H1 (cell line): Measurements from ENCODE around the gene MRFAP1L1. TPM values are rescaled to one million over a fixed set of nuclear protein-coding genes. Genes with fewer than 3 reads are reported as not detected.

Experiments
- CTCF ChIA-PET: fragments of 300-600 bp; sonication (Branson Sonifier 250); formaldehyde crosslinking; loops from one replicate; lab custom pipeline; 2021; ENCODE audit not compliant: partially characterized antibody; lab: Charles Lee
- POLR2A ChIA-PET: fragments of 300-600 bp; sonication (Branson Sonifier 250); formaldehyde crosslinking; loops from one replicate; lab custom pipeline; 2021; ENCODE audit warnings: inconsistent platforms; ENCODE audit not compliant: partially characterized antibody; lab: Charles Lee
- DNase-seq, 2 experiments: peaks; one replicate each; pipeline versions ENCODE4 v3.0.0 to v3.0.0-alpha.2; 2010 to 2022; ENCODE audit warnings: low spot score in 2 of 2, low read depth in 1 of 2, mixed read lengths in 1 of 2
- FAIRE-seq: peaks from 2 replicates; lab custom pipeline; 2011; peaks lifted over from hg19 to GRCh38; lab: Jason Lieb, UNC
- H2AFZ ChIP-seq: 2 replicates; pipeline ENCODE4 v1.8.1; 2012; ENCODE audit warnings: low read length, inconsistent platforms
- H2AK5ac ChIP-seq: 2 replicates; pipeline ENCODE4 v1.6.1; 2013; ENCODE audit warnings: low read depth, low read length
- H2BK120ac ChIP-seq: replicated peaks from 2 replicates; pipeline ENCODE3; 2013; ENCODE audit warnings: low read depth, low read length, inconsistent platforms
- H2BK12ac ChIP-seq: 2 replicates; pipeline ENCODE4 v1.6.1; 2013; ENCODE audit warnings: low read depth, low read length
- H2BK15ac ChIP-seq: 2 replicates; pipeline ENCODE4 v1.6.1; 2013; ENCODE audit warnings: low read length
- H2BK20ac ChIP-seq: 2 replicates; pipeline ENCODE4 v1.6.1; 2013; ENCODE audit warnings: low read length
- H2BK5ac ChIP-seq: 2 replicates; pipeline ENCODE4 v1.6.1; 2013; ENCODE audit warnings: low read depth, low read length
- H3K14ac ChIP-seq: 2 replicates; pipeline ENCODE4 v1.6.1; 2013; ENCODE audit warnings: inconsistent platforms; ENCODE audit not compliant: insufficient read length
- H3K18ac ChIP-seq: 2 replicates; pipeline ENCODE4 v1.6.1; 2013; ENCODE audit warnings: low read length; ENCODE audit errors: extremely low read depth
- H3K23ac ChIP-seq: 2 replicates; pipeline ENCODE4 v1.6.1; 2013; ENCODE audit warnings: inconsistent platforms; ENCODE audit not compliant: insufficient read length
- H3K23me2 ChIP-seq: 2 replicates; pipeline ENCODE4 v1.6.1; 2013; ENCODE audit warnings: low read depth, low read length
- H3K27ac ChIP-seq: 2 replicates; pipeline ENCODE4 v1.6.1; 2011; ENCODE audit warnings: low read depth, low read length, inconsistent platforms
- H3K27me3 ChIP-seq, 4 experiments: replicated peaks in 1 of 4; 1 replicate in 1 of 4; 2 replicates in 3 of 4; pipeline versions ENCODE4 v1.6.1 to v1.8.1; 2011 to 2013; ENCODE audit warnings: low read length in 3 of 4, mild to moderate bottlenecking in 3 of 4, inconsistent platforms in 2 of 4, mixed read lengths in 2 of 4, moderate library complexity in 1 of 4; ENCODE audit not compliant: control insufficient read depth in 3 of 4, insufficient read depth in 3 of 4; ENCODE audit errors: extremely low read depth in 1 of 4
- H3K36me3 ChIP-seq, 4 experiments: 2 replicates each; pipeline versions ENCODE4 v1.6.1 to v1.8.1; 2011 to 2013; ENCODE audit warnings: mild to moderate bottlenecking in 4 of 4, low read length in 3 of 4, moderate library complexity in 2 of 4, control low read depth in 1 of 4, inconsistent platforms in 1 of 4; ENCODE audit not compliant: insufficient read depth in 4 of 4, control insufficient read depth in 2 of 4
- H3K4ac ChIP-seq: replicated peaks from 2 replicates; pipeline ENCODE3; 2013; ENCODE audit warnings: low read length, low read depth, mixed read lengths, inconsistent platforms; ENCODE audit not compliant: insufficient read length
- H3K4me1 ChIP-seq, 4 experiments: replicated peaks in 1 of 4; 1 replicate in 1 of 4; 2 replicates in 3 of 4; pipeline versions ENCODE4 v1.6.1 to v1.8.1; 2011 to 2013; ENCODE audit warnings: low read length in 3 of 4, inconsistent platforms in 2 of 4, mixed read lengths in 1 of 4; ENCODE audit not compliant: insufficient read depth in 4 of 4, control insufficient read depth in 3 of 4
- H3K4me2 ChIP-seq, 2 experiments: 2 replicates each; pipeline versions ENCODE4 v1.6.1 to v1.8.1; 2011 to 2013; ENCODE audit warnings: low read depth in 2 of 2, low read length in 2 of 2, control low read depth in 1 of 2, inconsistent platforms in 1 of 2, mild to moderate bottlenecking in 1 of 2; ENCODE audit not compliant: insufficient read depth in 1 of 2
- H3K4me3 ChIP-seq, 4 experiments: fragments of 200-600, 300-600 bp in 1 of 4; sonication (generic), shearing (Covaris generic), sonication (Bioruptor Twin) in 1 of 4; 2 replicates each; pipeline versions ENCODE4 v1.5.1 to v1.8.1; 2011 to 2016; ENCODE audit warnings: low read length in 4 of 4, low read depth in 3 of 4, control low read depth in 2 of 4, inconsistent platforms in 2 of 4, mild to moderate bottlenecking in 2 of 4, mixed read lengths in 1 of 4, moderate library complexity in 1 of 4; ENCODE audit not compliant: insufficient read depth in 2 of 4; ENCODE audit errors: extremely low read depth in 1 of 4
- H3K56ac ChIP-seq: replicated peaks from 2 replicates; pipeline ENCODE3; 2013; ENCODE audit warnings: low read depth, mild to moderate bottlenecking, mixed read lengths, low read length, inconsistent platforms; ENCODE audit not compliant: insufficient read length
- H3K79me1 ChIP-seq: 2 replicates; pipeline ENCODE4 v1.6.1; 2013; ENCODE audit warnings: low read depth, low read length, control low read depth
- H3K79me2 ChIP-seq, 2 experiments: 2 replicates each; pipeline versions ENCODE4 v1.6.1 to v1.8.1; 2012 to 2013; ENCODE audit warnings: low read length in 2 of 2, mild to moderate bottlenecking in 2 of 2, inconsistent platforms in 1 of 2; ENCODE audit not compliant: insufficient read depth in 2 of 2, control insufficient read depth in 1 of 2
- H3K9ac ChIP-seq, 4 experiments: replicated peaks in 1 of 4; 1 replicate in 1 of 4; 2 replicates in 3 of 4; pipeline versions ENCODE4 v1.6.1 to v1.8.1; 2011 to 2013; ENCODE audit warnings: low read depth in 3 of 4, low read length in 3 of 4, control low read depth in 2 of 4, mild to moderate bottlenecking in 2 of 4, moderate library complexity in 2 of 4, inconsistent platforms in 1 of 4; ENCODE audit errors: extremely low read depth in 1 of 4
- H3K9me3 ChIP-seq, 2 experiments: 2 replicates each; pipeline versions ENCODE4 v1.6.1 to v1.8.1; 2012 to 2013; ENCODE audit warnings: mild to moderate bottlenecking in 2 of 2, moderate library complexity in 2 of 2, control low read depth in 1 of 2, inconsistent platforms in 1 of 2, low read depth in 1 of 2, low read length in 1 of 2, mixed read lengths in 1 of 2; ENCODE audit not compliant: insufficient read depth in 2 of 2
- H4K20me1 ChIP-seq, 2 experiments: replicated peaks in 1 of 2; 2 replicates each; pipeline versions ENCODE3 to v1.8.1; 2011 to 2013; ENCODE audit warnings: inconsistent platforms in 2 of 2, low read length in 2 of 2, mild to moderate bottlenecking in 1 of 2; ENCODE audit not compliant: insufficient read depth in 2 of 2, control insufficient read depth in 1 of 2
- H4K5ac ChIP-seq: 2 replicates; pipeline ENCODE4 v1.6.1; 2013; ENCODE audit warnings: low read length, low read depth, mixed read lengths, inconsistent platforms; ENCODE audit not compliant: insufficient read length
- H4K8ac ChIP-seq: 2 replicates; pipeline ENCODE4 v1.8.0; 2013; ENCODE audit warnings: mild to moderate bottlenecking, moderate library complexity, low read length, inconsistent platforms; ENCODE audit not compliant: insufficient read depth; ENCODE audit errors: extremely low read depth
- H4K91ac ChIP-seq: replicated peaks from 2 replicates; pipeline ENCODE3; 2013; ENCODE audit warnings: low read length, mixed read lengths, inconsistent platforms; ENCODE audit not compliant: insufficient read length
- MAX ChIP-seq: IDR thresholded peaks from 2 replicates; pipeline ENCODE4 v1.6.1; 2012; ENCODE audit warnings: inconsistent platforms
- WGBS, 2 experiments: shearing (Covaris generic) in 1 of 2; methylation state at CpG; one replicate each; pipeline versions ENCODE4 v1.1.6 to v1.1.7; 2013 to 2015; ENCODE audit warnings: low lambda C conversion rate in 2 of 2, mixed read lengths in 2 of 2, inconsistent platforms in 1 of 2, low coverage in 1 of 2, missing lambda C conversion rate in 1 of 2; ENCODE audit not compliant: insufficient replicate concordance in 2 of 2, insufficient coverage in 1 of 2, insufficient read length in 1 of 2; ENCODE audit errors: extremely low coverage in 1 of 2, missing lambda C conversion rate in 1 of 2; 5-methylcytosine and 5-hydroxymethylcytosine counted together
- polyA plus RNA-seq, 7 experiments: library from polyadenylated mRNA; depleted of rRNA in 3 of 7; stranded (reverse) in 5 of 7; unstranded in 2 of 7; fragments of >200 nt in 5 of 7; fragments of 200-250 nt in 2 of 7; gene quantifications; 1 replicate in 5 of 7; 2 replicates in 1 of 7; 4 replicates in 1 of 7; pipeline versions ENCODE4 v1.2.1 to v1.2.3, GENCODE V29; 2011 to 2013; ENCODE audit warnings: missing spikeins in 2 of 7, mixed read lengths in 2 of 7
- total RNA-seq: library from RNA; stranded (reverse); fragmentation: NEBNext Ultra II Directional; extraction: Animal tissue kit (Norgen Biotek cat#: 25700); gene quantifications from 2 replicates; pipeline ENCODE4 v1.2.1, GENCODE V29; 2021
- TF ChIP-seq, protein P1 (sequence below): IDR thresholded peaks from 2 replicates; pipeline ENCODE4 v1.6.1; 2012; ENCODE audit warnings: inconsistent platforms

Gene MRFAP1L1
- total and polyA plus RNA-seq, 2 of the 8 experiments (the other 6 are each of a cell fraction or from before 2014, with no cell fraction given): 26.8 to 54.3 TPM

GRCh38 chr4:6727081-6727942 lies 17.6 kb upstream of the MRFAP1L1 start:
- WGBS, 2 experiments: 66% methylated on average over 21 of the region's 31 CpGs; no CpG with 5 or more reads in 1 of the 2 experiments
- Histone ChIP-seq H3K23me2 (peaks cover 9% of the 10 kb centered on the region), H2AK5ac (no peak overlapping the region), H4K5ac (no peak overlapping the region), H3K27ac (no peak overlapping the region), H3K4me1 (peaks cover 0 to 13% (median 6%) of the 10 kb centered on the region in 4 experiments; a peak in 5 of 7 replicates), H2BK20ac (no peak overlapping the region), H2BK5ac (peak overlapping the region; percentile 75; the same call in 1 of the 2 replicates), H3K9ac (no peak overlapping the region), H4K8ac (peak overlapping the region; percentile 74), H3K36me3 (no peaks in the 10 kb centered on the region; a peak in 1 of 8 replicates), H4K91ac (peak overlapping the region; percentile 98), H3K27me3 (no peaks in the 10 kb centered on the region), H3K14ac (no peak overlapping the region), H2BK120ac (peak overlapping the region; percentile 70), H3K4me3 (no peak overlapping the region), H2AFZ (no peak overlapping the region; the same call in 1 of the 2 replicates), H3K56ac (no peak overlapping the region), H3K4ac (no peak overlapping the region), H3K79me1 (no peaks in the 10 kb centered on the region), H3K79me2 (no peaks in the 10 kb centered on the region), H3K4me2 (peak overlapping the region in 1 of 2 experiments; percentile 11; a peak in 2 of 4 replicates), H3K18ac (peak overlapping the region; percentile 71), H2BK12ac (0 out of 2 replicates have a peak overlapping the region, but pooled peaks have one; percentile 53), H3K9me3 (no peaks in the 10 kb centered on the region), H4K20me1 (peaks cover 0 to 6% of the 10 kb centered on the region in 2 experiments), H3K23ac (no peak overlapping the region), H2BK15ac (peak overlapping the region; percentile 81; the same call in 1 of the 2 replicates)
- FAIRE-seq (no peak), DNase-seq (no peak)
- TF ChIP-seq, protein P1, sequence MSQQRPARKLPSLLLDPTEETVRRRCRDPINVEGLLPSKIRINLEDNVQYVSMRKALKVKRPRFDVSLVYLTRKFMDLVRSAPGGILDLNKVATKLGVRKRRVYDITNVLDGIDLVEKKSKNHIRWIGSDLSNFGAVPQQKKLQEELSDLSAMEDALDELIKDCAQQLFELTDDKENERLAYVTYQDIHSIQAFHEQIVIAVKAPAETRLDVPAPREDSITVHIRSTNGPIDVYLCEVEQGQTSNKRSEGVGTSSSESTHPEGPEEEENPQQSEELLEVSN: no peak
- peak; percentile 71; the same call in 1 of the 2 replicates for TF ChIP-seq MAX
- POLR2A ChIA-PET: interaction anchor here (1.7 kb wide), 1 partner anchor 21 kb away, joined by 4 read pairs; no protein-coding TSS in a partner anchor
- CTCF ChIA-PET: interaction anchor here (1.0 to 1.6 kb wide), 3 partner anchors 10 to 149 kb away, joined by 3 to 9 read pairs (median 3); no protein-coding TSS in a partner anchor
